GM18867 (cell line): ENCODE results near the gene FAM20C.

Experiments
- ATAC-seq: cut with Tn5 transposase; IDR thresholded peaks from one replicate; pipeline ENCODE4 v1.9.1; 2021; ENCODE audit warnings: mild to moderate bottlenecking, moderate library complexity; ENCODE audit not compliant: unreplicated experiment

FAM20C gene

DNA sequence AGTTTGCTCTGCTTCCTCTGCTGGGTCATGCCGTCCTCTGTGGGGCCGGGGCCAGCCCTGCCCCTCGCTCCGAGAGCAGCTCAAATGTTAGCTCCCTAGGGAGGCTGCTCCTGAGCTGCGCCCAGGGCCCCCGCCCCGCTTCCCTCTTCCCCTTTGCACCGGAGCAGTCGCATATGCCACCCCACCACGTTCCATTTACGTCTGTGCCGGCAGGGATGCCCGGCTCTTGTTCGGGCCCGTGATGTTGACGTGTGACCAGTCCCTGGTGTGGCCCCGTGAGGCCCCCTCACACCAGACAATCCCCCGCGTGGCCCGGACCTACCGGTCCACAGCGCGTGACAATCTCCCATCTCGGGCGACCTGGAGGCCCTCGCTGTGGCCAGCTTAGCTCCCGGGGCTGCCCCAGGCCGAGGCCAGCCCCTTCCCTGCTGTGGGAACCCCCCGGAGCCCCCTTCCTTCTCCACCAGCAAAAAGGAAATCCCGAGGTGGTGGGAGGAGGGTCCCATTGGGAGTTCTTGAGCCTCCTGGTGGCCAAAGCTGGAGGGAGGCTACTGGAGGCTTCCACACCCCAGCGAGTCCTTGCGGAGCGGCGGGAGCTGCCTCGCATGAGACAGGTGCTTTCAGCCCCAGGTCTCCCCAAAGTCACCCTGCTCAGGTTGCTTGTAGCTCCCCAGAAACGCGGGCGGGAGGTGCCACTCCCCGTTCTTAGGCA is 15.2 kb downstream of the FAM20C start:
- ATAC-seq, result no peak

DNA sequence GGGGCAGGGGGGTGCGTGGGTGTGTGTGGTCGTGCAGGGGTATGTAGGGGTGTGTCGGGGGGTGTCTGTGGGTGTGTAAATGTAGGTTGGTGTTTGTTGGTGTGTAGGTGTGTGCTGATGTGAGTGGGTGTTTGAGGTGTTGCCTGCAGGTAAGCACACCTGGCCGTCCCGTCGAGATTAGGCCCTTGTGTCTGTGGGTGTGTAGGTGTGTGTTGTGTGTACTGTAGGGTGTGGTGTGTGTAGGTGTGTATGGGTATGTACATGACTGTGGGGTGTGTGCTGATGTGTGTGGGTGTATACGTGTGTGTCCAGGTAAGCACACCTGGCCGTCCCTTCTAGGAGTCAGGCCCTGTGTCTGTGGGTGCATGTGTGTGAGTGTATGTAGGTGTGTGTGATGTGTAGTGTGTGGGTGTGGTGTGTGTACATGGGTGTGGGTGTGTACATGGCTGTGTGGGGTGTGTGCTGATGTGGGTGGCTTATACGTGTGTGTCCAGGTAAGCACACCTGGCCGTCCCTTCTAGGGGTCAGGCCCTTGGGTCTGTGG is 15.8 kb downstream of the FAM20C start:
- no peak for ATAC-seq

GRCh38 chr7:208816-209215 is 16.4 kb downstream of the FAM20C start:
- ATAC-seq, result no peak

- no peak for ATAC-seq
Measured at GRCh38 chr7:209416-209815, 17.0 kb downstream of the FAM20C start.

DNA sequence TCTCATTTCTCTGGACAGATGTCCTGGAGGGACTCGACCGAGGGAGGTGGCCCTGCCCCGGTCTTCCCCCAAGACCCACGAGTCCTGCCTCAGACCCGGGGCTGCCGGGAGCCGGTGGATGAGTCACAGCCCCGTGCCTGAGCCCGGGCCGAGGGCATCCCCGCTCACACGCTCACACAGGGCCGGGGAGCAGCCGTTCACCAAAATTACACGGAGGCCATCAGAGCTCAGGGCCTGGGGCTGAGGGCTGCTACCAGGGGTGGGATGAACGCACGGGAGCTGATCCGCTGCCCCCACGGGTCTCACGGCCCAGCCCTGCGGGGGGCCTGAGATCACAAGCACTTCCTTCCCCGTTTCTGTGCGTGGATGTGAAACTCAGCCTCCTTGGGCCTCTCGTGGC is 17.5 kb downstream of the FAM20C start:
- no peak for ATAC-seq

GRCh38 chr7:210401-210925 is 18.1 kb downstream of the FAM20C start:
- ATAC-seq, result no peak

DNA sequence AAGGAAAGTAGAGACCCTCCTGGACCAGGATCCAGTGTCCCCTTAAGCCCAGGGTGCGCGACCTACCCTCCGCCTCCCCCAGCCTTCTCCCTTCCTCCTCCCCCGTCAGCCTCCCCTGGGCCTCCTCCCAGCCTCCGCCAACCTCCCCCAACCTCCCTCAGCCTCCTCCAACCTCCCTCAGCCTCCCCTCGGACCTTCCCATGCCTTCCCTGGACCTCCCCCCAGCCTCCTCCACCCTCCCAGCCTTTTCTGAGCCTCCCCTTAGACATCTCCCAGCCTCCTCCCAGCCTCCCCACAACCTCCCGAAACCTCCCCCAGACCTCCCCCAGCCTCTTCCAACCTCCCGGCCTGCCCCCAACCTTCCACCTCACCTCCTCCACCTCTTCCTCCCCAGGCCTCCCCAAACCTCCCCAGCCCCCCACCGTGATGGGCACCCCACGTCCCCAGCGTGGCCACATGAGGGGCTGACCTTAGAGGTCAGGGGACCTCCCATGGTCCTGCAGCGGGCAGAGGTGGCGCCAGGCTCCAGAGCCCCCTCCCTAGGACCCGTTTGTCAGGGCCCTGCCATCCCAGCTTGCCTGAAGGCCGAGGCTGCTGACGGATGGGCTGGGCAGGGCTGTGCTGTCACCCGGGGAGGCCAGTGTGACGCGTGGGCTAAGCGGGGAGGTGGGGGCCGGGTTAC is 18.8 kb downstream of the FAM20C start:
- ATAC-seq, result no peak

- no peak for ATAC-seq
Measured at GRCh38 chr7:211715-212058, 19.3 kb downstream of the FAM20C start.

GRCh38 chr7:212754-213153 is 20.4 kb downstream of the FAM20C start:
- no peak for ATAC-seq

DNA sequence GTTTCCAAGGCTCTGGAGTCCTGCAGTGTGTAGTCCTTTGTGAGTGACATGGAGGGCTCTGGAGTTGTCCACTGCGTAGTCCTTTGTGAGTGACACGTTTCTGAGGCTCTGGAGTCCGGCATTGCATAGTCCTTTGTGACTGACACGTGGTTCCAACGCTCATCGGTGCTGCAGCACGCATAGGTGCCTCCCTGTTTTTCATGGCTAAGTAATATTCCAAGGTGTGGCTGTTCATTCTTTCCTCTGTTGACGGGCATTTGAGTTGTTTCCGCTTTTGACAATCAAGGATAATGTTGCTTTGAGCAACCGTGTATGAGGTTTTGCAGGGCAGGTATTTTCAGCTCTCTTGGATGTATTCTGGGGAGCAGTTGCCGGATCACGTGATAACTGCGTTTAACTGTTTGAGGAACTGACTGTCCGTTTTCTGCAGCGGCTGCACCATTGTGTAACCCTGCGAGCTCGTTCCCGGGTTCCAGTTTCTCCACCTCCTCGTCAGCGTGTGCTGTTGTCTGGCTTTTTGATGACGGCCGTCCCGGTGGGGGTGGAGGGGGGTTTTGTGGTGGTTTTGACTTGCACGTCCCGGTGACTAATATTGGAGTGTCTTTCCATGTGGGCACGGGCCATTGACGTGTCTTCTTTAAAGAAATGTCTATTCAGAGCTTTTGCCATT is 21.1 kb downstream of the FAM20C start:
- no peak for ATAC-seq

DNA sequence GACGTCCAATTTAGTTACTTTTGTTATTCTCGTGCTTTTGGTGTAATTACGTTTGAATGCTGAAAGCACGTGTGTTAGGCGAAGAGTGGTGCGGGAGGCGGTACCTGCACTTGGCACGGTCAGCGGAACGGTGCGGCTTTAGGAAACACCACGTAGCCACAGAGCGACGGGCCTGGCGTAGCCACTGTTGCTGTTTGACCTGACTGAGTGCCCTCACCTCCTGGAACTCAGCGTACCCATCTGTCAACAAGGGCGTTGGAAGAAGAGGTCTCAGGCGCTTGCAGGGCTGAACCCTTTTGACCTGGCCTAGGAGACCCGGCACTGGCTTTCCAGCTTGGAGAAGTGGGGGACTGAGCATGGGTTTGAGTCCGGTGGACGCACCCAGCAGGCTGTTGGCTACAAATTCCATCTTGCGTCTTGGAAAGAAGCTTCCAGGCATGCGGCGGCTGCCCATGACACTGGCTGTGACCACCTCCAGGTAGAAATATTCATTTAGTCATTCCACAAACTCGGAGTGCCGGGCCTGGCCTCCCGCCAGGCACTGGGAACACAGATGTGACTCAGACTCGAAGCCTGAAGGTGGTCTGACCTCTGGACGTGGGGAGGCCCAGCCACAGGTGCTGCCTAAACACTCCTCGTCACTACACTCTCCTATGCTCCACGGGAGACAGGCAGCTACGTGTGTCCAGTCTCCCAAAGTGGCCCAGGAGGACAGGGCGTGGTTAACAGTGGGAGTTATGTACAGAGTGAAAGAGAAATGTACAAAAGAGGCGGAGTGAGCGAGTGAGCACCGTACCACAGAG is 22.2 kb downstream of the FAM20C start:
- ATAC-seq, result no peak

DNA sequence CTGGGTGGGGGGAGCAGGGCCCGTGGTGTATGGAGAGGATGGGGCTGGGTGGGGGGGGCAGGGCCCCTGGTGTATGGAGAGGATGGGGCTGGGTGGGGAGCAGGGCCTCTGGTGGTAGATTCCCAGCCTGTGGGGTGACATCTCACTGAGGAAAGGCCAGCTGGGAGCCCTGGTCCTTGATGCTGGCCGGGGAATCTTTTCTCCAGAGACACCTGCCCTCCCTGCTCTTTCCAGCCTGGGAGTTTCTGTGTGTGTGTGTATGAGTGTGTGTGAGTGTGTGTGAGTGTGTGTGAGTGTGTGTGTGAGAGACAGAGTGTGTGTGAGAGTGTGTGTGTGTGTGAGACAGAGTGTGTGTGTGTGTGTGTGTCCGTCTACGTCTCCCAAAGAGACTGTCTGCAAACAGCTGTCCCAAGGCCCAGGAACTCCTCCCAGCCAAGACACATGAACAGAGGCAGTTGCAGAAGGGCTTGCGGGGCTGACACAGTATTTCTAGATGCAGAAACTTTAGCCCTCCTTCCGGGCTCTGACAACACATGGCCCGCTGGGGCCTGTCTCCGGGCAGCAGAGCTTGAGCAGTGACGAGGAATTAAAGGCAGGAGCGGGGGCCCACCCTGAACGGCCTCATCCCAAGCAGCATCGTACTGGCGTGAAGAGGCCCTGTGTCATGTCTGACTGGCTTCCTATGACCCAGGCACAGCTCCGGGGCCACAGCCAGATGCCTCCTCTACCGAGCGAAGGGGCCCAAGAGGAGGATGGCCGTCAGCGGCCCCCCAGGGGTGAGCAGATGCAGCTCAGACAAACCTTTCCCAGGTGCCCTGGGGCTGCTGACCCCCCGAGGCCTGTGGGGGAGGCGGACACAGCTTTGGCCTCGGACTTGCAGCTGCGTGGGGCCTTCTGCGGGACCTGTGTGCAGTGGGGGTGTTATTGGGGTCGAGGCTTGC is 24.3 kb downstream of the FAM20C start:
- ATAC-seq, result no peak

DNA sequence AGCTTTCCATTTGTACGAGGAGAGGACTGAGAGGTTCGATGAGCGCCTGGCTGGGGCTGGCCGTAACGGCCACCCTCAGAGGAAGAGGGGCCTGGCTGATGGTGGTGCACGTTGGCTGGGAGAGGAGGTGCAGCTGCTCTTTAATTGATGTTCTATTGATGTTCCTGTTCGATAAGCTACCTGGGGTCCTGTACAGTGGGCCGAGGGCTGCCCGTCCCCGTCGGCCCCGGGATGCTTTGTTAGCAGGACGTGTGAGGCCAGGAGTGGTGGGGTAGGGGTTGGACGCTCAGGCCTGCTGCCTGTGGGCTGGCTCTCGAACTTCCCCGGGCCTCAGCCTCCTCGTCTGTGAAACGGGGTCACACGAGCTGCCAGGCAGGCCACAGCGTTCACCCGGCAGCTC is 25.4 kb downstream of the FAM20C start:
- no peak for ATAC-seq

DNA sequence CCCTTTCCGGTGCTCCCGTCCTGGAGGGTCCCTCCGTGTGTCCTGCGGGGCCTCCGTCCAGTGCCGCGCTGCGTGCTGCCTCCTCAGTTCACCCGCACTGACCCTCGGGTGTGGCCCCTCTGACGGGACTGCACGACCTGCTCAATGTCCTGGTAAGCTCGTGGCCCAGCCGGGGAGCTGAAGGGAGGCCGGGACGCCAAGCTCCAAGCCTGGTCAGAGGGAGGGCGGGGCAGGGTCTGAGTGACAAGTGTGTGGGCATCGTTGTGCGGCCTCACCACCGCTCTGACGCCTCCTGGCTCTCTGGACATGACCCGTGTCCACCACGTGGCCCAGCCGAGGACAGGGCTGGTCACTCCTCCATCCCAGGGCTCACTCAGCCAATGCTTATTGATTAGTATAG is 25.9 kb downstream of the FAM20C start:
- no peak for ATAC-seq

DNA sequence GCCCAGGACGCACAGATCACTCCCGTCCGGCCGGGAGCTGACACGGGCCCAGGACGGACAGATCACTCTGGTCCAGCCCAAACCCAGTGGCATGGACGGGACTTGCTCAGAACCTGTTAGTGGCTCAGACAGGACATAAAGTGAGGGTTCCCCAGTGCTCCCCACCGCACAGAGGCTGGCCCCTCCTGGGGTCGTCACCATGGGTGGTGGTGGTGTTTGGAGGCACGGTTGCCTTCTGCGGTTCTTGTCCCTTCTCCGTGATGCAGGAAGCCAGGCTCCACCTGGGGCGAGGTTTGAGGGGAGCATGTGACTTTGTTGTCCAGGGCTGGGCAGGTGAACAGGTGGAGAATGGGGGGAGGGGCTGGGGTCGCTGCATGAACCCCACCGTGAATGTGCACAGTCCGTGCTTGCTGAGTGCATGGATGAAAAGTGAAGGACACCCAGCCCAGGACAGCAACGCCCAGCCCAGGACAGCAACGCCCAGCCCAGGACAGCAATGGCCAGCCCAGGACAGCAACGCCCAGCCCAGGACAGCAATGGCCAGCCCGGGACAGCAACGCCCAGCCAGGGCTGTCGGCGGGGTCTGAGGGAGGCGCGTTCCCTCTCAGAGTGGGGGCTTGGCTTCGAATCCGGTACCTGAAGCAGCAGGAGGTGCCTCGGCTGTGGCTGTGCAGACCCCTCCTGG is 26.7 kb downstream of the FAM20C start:
- ATAC-seq, result no peak

DNA sequence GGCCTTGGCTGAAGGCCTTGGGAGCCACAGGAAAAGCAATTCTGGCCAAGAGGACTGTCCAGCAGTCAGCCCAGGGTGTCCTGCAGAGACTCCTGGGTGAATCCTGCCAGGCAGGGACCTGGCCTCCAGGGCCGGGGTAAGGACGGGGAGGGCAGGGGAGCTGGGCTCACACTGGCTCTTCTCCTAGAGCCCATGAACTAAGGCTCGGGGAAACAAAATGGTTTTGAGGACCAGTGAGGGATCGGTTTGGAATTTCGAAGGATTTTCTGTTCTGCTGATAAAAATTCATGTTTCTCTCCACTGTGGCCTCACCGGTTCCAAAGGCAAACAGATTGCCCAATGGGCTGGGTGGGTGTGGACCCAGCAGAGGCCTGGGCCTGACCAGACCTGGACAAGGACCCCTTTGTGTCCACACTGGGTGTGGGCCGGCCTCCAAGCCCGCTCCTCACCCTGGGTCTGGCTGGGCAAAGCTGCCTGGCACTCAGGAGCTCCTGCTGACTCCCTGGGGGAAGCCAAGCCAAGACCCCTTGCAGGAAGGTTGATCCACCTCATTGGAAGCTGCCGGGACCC is 27.3 kb downstream of the FAM20C start:
- ATAC-seq, result no peak

DNA sequence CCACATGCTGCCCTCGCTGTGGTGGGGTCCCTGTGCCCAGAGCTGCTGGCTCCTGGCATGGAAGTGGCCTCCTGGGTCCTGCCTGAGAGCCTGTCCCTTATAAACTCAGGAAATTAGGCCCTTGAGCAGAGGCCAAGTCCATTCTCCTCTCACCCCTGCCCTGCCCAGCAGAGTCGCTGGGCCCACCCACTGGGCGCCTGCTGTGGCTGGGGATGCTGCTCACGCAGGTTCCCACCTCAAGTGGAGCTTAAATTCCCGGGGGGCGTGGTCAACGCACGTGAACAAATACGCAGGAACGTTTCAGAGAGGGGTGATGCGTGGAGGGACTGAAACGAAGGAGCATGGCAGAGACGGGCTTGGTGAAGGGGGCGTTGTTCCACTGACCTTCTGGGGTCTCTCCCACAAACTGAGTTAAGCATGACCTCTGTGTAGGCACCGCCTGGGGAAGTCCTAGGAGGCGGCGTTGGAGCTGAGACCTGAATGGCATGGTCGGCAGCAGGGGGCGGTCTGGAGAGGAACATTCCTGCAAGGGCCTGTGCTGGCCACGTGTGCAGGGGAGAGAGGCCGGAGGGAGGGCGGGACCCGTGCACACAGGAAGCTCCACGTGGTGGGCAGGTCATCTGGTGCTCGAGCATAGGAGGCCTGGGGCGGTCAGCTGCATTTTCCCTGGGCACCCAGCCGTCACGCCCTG is 27.9 kb downstream of the FAM20C start:
- no peak for ATAC-seq

DNA sequence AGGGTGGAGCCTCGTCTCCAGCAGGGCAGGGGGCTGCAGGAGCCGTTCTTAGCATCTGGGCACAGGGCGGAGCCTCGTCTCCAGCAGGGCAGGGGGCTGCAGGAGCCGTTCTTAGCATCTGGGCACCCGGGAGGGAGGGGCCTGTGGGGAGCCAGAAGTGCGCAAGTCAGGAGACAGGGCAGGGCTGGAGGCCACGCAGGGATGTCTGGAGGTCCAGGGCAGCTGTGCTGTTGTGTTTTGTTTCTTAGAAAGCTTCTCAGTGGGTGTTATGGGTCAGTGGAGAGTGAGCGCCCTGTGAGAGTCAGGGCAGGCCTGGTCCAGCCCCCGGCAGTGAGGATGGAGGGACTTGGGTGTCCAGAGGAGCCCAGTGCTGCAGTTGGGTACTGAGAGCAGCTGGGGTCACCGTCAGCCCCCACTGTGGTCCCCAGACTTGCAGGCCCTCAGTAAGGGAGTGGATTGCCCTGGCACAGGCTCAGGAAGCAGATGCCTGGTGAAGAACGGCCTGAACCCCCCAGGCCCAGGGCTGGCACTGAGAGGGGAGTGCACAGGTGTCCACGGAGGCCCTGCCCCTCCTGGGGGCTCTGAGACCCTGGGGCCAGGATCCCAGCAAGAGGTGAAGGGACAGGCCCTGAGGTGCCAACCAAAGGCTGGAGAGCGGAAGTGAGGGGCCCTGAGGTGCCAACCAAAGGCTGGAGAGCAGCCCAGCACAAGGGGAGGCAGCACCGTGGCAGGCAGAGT is 29.8 kb downstream of the FAM20C start:
- ATAC-seq, result no peak
